NCI-H1105 (cell line): Measurements from ENCODE around the gene BTBD18.

ENCODE experiments used
- DNase-seq: peaks from one replicate; lab custom pipeline; 2025; lab: John Stamatoyannopoulos, UW

BTBD18 gene

DNA sequence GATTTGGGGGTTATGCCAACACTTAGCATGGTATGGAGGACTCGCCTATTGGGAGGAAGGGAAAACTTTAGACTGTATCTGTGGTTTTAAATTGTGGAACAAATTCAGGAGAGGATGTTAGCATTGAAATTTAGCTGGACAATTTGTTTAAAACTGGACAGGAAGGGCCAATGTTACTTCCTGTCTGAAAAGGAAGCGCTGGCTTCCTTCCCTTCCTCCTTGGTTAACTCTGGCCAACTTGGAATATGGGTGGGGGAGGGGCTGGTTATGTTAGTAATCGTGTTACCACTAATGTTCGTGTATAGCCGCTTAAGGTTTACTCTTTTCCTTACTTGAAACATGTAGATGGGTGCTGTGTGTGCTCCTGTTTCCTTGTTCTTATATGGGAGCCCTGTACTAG lies 23.9 kb upstream of the BTBD18 start:
- no peak for DNase-seq

DNA sequence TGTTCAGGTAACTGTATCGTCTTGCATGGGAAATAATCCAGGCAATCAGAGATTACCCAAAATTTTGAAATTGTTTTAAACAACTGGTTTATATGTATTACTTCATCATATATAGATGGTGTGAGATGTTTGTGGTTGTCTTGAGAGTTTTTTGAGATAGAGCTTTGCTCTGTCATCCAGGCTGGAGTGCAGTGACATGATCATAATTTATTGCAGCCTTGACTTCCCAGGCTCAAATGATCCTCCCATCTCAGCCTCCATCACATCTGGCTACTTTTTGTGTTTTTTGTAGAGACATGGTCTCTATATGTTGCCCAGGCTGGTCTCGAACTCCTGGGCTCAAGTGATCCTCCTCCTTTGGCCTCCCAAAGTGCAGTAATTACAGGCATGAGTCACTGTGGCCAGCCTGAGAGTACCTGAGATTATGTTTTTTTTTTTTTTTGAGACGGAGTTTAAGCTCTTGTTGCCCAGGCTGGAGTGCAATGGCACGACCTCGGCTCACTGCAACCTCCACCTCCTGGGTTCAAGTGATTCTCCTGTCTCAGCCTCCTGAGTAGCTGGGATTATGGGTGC lies 21.5 kb upstream of the BTBD18 start:
- no peak for DNase-seq

DNA sequence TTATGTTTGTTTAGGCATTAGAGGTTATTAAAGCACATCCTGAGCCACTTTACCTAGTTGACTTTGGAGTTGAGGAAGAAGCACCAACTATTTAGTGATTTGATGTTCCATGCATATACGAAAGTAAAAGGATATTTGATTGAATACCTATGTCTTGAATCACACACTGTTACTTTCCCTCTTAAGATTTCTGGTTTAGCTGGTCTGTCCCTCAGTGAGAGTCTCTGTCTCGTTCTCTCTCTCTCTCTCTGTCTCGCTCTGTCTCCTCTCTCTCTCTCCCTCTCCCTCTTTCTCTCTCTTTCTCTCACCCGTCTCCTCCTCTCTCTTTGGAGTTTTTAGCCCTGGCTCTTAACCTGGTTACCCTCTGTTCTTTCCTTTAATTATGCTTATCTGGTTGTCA lies 20.9 kb upstream of the BTBD18 start:
- no peak for DNase-seq

DNA sequence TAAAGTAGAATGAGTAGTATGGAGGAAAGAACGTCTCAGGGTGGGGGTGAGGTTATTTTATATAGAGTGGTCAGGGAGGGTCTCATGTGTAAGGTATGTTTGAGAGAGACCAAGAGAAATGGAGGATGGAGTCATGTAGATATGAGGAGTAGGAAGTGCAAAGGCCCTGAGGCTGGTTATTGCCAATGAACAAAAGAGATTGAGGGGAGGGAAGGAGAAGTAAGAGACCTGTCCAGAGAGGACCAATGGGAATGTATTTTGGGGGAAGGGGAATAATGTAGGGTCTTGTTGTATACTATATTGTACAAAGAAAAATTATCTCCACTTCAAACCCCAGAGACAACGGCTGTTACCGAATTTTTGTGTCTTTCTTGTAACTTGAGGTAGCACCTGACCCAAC lies 19.7 kb upstream of the BTBD18 start:
- no peak for DNase-seq

DNA sequence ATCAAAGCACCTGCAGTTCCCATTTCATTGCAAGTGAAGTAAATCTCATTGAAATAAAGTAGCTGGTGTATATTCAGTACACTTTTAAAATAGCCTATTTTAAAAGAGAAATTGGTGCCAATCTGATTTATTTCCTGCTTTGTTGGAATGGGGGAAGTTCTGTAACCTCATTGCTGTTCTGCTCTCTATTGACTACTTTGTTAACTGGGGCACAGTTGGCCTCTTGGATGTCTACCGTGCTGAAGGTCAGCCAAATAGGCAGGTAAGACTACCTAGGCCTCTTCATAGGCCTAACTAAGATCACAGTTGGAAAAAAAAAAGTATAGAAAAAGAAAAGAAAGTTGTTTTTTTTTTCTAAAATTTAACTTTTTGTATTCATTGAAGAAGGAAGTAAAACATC lies 19.2 kb upstream of the BTBD18 start:
- DNase-seq, result no peak

DNA sequence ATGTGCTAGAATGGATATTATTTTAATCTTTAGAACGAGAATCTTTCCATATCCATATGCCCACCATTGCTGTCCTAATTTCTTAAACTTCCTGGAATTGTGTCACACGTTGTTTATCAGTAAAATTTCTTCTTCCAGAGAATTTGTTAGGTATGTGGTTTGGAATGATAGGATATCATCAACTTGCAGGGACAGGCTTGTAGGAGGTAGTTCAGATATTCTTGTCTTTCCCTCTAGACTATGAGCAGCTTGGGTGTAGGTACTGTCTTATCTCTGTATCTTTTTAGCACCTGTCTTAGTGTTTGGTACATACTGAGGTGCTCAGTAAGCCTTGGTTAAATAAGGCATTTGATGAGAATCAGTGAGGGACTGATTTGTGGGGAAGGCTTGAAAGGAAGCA lies 13.4 kb upstream of the BTBD18 start:
- no peak for DNase-seq

DNA sequence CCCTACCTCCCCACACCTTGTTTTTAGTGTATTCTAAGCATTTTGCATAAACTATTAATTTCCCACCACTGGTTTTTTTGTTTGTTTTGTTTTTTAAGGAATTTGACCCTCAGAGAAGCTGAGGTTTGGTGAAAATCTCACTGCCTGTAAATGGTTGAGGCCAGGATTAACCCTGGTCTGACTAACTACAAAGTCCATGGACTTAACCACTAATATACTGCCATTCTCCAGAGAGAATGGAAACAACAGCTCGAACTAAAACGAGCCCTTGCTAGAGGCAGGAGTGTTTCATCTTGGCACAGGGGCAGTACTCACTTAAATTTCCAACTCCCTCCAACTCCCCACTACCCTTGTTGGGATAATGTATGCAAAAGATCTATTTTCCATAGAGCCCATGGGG lies 12.9 kb upstream of the BTBD18 start:
- no peak for DNase-seq

DNA sequence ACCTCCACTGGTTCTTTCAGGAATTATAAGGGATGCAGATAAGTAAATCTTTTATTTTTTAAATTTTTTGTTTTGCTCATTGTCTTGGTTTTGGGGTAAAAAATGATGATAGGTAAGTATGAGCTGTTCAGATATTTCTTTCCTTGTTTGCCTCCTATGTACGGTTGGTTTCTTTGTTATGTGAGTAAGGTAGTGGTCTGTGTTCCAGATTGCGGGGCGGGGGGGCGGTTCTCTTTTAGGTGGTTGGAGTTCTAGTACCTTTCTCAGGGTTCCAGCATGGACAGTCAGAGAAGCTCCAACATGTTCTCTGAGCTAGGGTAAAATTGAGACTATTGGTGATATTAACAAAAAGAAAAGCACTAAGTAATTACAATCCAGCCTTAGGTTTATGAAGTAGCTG lies 12.4 kb upstream of the BTBD18 start:
- no peak for DNase-seq

DNA sequence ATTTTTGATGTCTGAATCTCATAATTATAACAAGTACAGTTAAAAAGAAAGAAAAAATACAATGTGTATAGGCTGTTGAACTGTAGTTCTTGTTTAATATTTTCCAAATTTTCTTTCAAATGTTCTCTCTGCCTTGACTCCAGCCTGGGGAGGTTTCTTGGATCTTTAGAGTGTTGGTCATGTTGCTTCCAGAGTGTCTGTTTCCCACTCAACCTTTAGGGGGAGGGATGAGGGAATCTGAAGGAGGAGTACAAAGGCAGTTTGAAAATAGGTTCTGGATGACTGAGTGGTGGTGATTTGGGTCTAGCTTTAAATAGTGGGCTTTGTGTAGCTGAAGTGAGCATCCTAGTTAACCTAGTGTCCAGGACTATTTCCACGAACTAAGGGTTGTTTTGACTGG lies 11.9 kb upstream of the BTBD18 start:
- DNase-seq, result no peak

DNA sequence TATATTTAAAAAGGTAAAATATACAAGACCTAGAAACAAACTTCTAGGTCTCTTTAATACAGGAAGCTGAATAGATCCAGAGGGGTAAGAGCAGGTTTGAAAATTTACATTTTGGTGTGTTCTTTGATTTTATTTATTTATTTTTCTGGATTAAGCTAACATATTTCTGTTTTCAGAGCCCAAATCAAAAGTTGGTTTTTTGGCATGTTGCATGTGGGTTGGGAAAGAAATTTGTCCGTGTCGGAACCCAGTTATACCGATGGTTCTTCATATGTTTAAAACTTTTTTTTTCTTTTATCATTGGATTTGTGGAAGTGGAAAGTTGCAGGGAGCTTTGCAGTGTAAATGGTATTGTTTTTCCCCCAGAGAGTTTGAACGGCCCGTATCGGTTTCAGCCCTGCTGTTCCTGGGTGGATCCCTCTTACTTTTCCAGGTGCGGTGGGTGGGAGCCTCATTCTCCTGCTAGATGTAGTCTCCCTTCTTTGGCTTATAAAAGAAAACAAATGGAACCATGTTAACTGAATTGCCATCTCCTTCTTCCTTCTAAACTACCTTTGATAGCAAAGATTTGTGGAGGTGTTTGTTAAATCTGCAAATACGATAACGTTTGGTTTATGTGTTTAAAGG lies 10.7 kb upstream of the BTBD18 start:
- no peak for DNase-seq

DNA sequence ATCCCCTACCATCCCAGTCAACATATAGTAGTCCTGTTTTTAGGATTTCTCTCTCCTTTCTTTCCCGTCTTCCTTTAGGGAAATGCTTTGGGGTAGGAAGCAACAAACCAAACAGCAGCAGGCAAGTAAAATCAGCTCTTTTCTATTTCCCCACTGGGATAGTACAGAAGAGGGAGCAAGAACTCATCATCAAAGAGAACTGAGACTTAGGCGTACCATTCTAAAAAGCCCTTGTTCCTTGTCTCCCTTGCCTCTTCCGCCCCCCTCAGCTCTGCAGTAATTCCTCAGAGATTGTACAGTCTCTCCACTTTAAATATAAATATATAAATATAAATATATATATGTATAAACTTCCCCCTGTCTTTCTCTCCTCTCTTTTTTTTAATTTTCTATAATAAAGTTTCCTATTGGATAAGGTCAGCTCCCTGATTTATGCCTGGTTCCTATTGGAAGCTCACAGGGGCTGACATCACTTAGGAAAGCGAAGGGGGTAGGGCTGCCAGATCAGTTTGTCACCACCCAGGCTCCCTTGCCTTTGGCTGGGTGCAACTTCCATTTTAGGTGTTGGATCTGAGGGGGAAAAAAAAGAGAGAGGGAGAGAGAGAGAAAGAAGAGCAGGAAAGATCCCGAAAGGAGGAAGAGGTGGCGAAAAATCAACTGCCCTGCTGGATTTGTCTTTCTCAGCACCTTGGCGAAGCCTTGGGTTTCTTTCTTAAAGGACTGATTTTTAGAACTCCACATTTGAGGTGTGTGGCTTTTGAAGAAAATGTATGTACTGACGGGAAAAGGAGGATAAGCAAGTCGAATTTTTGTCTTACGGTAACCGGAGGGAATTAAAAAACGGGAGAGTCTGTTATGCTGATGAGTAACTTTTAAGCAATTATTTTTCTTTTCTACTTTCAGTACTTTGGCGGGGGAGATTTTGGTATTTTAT lies 9.9 kb upstream of the BTBD18 start, which contains the start of gene CTNND1:
Gene CTNND1, plus strand, starts transcription at position 502 of the 934 bp plus-strand sequence. CDS start 29,677 bp downstream, outside the sequence.
- DNase-seq, result peak; percentile 94

DNA sequence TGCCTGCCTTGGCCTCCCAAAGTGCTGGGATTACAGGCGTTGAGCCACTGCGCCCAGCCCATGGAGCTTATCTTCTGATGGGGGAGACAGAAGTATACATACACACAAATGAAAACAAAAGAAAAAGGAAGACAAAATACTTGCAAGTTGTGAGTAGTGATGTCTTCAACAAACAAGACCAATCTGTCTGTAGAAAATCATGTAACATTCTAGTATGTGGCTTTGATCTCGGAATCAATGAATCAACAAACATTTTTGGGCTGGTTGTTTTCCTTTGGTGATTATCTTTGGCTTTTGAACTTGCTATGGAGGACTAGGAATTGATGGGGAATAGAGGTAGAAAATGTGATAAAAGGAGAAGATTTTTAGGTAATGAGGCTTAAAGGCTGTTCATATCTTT lies 6.6 kb upstream of the BTBD18 start:
- DNase-seq, result no peak

DNA sequence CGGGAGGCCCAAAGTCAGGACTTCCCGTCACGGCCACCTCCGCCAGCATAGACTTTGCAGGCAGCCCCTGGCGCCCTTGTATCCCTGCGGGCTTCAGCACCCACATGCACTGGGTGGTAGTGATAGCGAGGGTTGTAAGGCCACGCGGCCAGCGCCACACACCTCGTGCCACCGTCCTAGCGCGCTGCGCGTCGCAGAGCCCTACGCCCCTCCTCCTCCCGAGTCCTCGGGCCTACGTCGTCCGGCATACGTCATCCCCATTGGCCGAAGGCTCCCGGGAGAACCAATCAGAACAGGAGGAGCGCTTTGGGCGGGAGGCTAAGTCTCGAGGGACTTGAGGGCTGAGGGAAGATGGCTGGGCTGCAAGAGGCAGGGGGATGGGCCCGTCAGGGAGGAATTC lies 1.3 kb upstream of the BTBD18 start:
- DNase-seq, result no peak

DNA sequence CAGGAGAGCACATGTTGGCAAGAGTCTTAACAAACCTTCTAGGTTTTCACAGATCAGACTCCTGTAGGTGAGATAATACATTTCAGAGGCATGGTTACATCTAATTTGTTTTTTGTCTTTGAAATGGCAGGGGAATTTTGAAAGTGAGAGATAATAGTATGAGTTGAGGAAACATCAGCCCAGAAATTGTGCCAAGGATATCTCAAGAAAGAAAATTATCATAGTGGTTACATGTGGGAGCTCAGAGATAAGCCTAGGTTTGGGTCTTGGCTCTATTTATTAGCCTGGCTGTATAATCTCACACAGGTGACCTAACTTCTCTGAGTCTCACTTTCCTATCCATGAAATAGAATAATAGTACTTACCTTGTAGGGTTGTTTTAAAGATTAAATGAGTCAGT lies 443 bp downstream of the BTBD18 start:
- no peak for DNase-seq

DNA sequence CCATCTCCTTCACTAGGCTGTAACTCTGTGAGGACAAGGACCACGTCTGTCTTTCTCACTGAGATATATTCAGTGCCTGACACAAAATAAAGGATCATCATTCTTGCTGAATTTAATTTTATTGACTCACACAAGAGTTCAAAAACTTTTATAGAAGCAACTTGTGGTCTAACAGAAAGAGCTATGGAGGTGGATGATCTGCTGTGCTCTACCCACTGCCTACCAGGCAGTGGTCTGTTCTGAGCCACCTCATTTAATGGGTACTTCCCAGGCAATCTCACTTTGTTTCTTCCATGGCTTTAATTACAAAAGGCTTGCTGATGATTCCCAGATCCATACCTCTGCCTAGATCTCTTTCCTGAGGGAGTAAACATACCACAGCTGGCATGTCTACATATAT lies 4.7 kb downstream of the BTBD18 start:
- no peak for DNase-seq

DNA sequence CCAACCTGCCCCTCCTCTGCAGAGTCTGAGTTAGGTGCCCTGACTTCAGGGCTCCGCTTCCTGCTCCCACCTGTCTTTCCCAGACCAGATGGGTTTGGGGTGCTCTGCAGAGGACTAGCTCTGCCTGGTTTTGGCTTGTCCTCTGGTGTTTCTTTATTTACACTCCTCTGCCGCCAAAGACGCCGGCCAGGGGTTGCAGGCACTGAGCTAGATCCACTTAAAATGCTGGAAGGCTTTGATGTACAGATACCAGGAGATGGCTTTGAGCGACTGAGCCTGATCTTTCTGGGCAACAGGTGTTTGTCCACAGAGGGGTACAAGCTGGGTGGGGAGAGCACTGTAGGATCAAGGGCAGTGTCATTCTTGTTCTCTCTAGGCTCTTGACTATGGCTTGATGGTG lies 6.4 kb downstream of the BTBD18 start:
- no peak for DNase-seq

DNA sequence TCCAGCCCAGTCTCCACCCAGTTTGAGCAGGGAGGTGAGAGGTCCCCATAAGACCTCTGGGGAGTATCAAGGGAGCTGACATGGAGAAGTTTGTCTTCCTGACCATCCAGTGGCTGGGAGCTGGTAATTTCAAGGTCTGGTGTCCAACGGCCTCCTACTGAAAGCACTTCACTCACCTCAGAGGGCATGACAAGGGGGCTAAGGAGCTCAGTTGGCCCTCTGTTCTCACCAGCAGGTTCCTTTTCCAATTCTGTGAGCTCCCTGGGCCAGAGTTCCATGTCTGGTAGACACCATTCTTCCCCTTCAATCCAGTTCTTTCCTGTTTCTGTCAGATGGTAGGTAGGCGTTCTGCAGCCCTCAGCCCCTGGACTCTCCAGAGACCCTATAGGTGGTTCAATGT lies 7.3 kb downstream of the BTBD18 start:
- DNase-seq, result no peak

DNA sequence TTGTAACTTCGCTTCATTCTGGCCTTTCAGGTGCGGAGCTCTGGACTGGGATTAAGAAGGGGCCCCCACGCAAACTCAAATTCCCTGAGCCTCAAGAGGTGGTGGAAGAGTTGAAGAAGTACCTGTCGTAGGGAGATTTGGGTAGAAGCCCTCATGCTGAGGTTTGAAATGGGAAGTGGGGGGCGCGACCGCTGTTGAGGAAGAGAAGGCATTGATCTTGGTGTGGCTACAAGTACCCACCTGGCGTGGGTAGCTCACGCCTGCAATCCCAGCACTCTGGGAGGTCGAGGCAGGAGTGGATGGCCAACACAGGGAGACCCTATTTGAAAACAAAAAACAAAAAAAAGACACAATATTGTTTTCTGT lies 9.5 kb downstream of the BTBD18 start:
- no peak for DNase-seq

DNA sequence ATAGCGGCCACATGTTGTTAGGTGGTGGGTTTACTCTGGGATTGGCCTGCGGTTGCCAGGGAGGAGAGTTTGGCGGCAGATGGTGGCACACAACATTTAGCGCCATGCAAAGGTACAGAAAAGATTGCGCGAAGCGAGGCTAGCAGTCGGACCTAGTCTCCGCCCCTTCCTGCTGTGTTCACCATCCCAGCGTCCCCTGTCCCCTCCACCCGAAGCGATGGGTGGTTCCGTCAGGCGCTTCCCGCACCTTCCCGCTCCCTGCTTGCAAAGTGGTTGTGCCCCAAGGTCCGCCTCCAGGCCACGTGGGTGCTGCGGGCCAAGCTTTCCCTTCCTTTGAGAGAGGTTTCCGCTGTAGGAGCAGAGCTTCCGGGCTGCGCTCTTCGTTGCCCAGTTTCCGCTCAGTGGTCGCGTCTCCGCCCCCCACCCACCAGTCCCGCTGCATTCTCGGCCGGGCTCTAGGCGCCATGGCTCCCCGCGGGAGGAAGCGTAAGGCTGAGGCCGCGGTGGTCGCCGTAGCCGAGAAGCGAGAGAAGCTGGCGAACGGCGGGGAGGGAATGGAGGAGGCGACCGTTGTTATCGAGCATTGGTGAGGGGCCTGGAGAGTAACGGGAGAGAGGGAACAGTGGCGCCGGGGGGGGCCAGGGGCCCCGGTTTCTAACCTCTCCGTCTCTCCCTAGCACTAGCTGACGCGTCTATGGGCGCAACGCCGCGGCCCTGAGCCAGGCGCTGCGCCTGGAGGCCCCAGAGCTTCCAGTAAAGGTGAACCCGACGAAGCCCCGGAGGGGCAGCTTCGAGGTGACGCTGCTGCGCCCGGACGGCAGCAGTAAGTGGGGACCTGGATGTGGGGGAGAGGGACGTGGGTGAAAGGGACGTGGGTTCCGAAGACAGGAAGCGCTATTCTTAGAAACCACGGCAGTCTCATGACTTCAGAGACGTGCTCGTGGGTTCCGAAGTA lies 10.2 kb downstream of the BTBD18 start, which contains the start of gene SELENOH:
Gene SELENOH, plus strand, starts transcription at position 360 of the 955 bp plus-strand sequence. Its CDS starts 105 bp downstream, at position 465.
- peak; percentile 97 for DNase-seq

DNA sequence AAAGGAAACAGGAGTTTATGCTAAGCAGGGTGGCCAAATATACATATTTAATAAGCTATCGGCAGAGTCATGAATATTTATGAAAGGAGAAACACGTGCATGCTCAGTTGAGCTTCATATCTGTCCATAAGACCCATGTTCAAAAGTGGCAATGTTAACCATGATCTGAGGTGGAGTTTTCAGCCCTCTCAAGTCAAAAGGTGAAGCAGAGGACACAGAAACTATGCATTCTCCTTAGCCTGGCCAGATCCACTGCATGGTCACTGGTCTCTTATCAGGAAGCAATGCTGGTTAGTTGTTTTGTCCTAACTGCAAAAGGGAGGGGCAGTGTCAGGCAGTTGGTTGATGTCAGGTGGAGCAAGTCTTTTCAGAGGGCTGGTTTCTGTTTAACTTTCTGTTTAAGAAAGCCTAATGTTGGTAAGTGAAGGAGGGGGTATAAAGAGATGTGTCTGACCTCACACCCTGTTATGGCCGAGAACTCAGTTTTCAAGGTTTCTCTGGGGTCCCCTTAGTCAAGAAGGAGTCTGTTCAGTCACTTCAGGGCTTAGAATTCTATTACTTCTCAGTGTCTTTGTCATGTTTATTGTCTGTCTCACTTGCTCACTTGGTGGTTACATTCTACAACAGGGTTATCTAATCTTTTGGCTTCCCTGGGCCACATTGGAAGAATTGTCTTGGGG lies 15.9 kb downstream of the BTBD18 start:
- no peak for DNase-seq

DNA sequence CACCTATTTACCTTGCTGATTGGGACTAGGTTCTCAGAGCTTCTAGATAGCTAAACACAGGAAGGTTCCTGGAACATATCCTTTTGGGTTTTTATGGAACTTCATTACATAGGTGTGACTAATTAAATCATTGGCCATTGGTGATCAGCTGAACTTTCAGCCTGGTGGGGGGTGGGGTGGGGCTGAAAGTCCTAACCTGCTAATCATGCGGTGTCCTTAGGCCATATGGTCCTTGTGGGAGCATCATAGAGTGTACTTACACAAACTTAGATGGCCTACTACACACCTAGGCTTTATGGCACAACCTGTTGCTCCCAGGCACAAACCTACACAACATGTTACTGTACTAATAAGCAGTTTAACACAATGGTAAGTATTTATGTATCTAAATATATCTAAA lies 19.0 kb downstream of the BTBD18 start:
- DNase-seq, result no peak
